ENCODE results near the gene MECP2. TPM values are rescaled to one million over a fixed set of nuclear protein-coding genes. Genes with fewer than 3 reads are reported as not detected.
A peak's percentile ranks its signal among the peaks of the same experiment; 100 is the strongest.

The MECP2 gene
- total and polyA plus RNA-seq, 9 donors, result 17.5 to 24.0 (median 20.7) TPM

- Histone ChIP-seq H3K4me3 (ENCODE audit: low read length) (no peak overlapping the region), H3K36me3 (ENCODE audit: control insufficient read depth, insufficient read depth, low read length) (peaks cover 36% of the 10 kb centered on the region), H3K9me3 (replicated peaks; ENCODE audit: control insufficient read depth, low read depth, low read length) (no peaks in the 10 kb centered on the region), H3K27me3 (ENCODE audit: control insufficient read depth, insufficient read depth, low read length) (peaks cover 69% of the 10 kb centered on the region), H3K4me1 (ENCODE audit: control insufficient read depth, insufficient read depth, low read length) (peaks cover 10% of the 10 kb centered on the region), H3K27ac (ENCODE audit: low read length) (no peak overlapping the region)
- no peak for DNase-seq
- WGBS (ENCODE audit: insufficient coverage), result no CpG with 5 or more reads among the region's 1 CpG
These were observed 69.5 kb downstream of the MECP2 start for GRCh38 chrX:154027986-154028385.

DNA sequence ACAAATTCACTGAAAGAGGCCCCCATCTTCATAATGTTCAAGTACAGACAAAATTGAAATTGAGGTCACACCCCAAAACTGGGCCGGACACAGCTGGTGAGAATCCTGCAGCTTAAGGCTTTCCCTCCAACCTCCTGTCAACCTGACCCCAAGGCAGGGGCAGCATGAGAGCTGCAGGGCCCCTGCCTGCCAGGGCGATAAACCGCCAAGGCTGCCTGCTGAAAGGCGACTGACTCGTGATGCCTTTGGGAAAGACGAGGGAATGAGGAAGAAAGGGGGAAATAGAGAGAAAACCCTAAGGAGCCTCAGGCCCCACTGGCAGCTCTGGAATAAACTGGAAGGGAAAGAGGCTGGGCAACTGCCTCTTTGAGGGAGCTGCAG, 70.5 kb downstream of the MECP2 start:
- no peak overlapping the region for H3K27ac ChIP-seq (ENCODE audit: low read length)
- 70% methylated on average over 6 of the region's 6 CpGs for WGBS (ENCODE audit: insufficient coverage)
- peaks cover 10% of the 10 kb centered on the region for H3K4me1 ChIP-seq (ENCODE audit: control insufficient read depth, insufficient read depth, low read length)
- no peaks in the 10 kb centered on the region for H3K9me3 ChIP-seq (replicated peaks; ENCODE audit: control insufficient read depth, low read depth, low read length)
- no peak for DNase-seq
- H3K36me3 ChIP-seq (ENCODE audit: control insufficient read depth, insufficient read depth, low read length), result peaks cover 28% of the 10 kb centered on the region
- H3K4me3 ChIP-seq (ENCODE audit: low read length), result no peak overlapping the region
- peaks cover 71% of the 10 kb centered on the region for H3K27me3 ChIP-seq (ENCODE audit: control insufficient read depth, insufficient read depth, low read length)

DNA sequence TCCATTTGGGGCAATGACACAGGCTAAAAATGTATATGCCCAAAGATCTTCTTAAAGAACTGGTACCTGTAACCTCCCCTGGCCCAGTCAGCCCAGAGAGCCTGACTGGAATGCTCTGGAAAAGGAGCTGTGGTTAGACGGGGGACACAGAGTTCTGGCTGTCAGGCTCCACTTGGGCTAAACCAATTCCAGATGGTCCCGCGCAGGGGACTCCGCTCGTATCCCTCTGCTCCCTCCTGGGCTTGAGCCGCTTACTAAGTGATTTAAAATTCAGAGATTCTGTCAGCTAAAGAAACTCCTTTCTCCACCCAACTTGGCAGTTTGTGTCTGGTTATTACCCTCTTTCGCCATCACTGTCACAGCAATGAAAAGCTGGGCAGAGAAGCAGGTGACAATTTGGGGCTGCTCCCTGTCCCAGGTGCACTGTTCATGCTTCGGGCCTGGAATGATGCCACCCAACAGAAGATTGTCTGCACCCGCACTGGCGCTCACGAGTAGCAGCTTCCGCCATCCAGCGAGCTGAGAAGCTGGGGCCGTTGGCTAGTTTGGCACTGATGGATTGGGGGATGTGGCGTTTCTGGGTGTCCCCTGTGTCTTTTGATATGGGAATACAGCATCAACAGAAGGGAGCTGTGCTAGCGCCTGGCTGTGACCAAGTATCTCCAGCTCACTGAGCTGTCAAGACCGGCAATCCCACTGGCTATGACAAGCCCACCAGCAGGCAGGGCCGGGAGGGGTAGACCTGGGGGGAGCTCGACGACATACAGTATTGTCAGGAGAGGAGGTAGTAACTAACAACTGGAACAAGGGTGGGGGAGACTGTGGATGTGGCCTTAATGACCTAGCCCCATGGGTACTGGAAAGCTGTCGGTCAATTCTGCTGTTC, 71.1 kb downstream of the MECP2 start:
- H3K4me1 ChIP-seq (ENCODE audit: control insufficient read depth, insufficient read depth, low read length), result peaks cover 10% of the 10 kb centered on the region
- H3K4me3 ChIP-seq (ENCODE audit: low read length), result no peak overlapping the region
- peaks cover 67% of the 10 kb centered on the region for H3K27me3 ChIP-seq (ENCODE audit: control insufficient read depth, insufficient read depth, low read length)
- DNase-seq, result no peak
- WGBS (ENCODE audit: insufficient coverage), result 54% methylated on average over 12 of the region's 21 CpGs
- H3K9me3 ChIP-seq (replicated peaks; ENCODE audit: control insufficient read depth, low read depth, low read length), result no peaks in the 10 kb centered on the region
- H3K27ac ChIP-seq (ENCODE audit: low read length), result no peak overlapping the region
- peaks cover 23% of the 10 kb centered on the region for H3K36me3 ChIP-seq (ENCODE audit: control insufficient read depth, insufficient read depth, low read length)

- no peak overlapping the region for H3K4me3 ChIP-seq (ENCODE audit: low read length)
- no peak for DNase-seq
- no peak overlapping the region for H3K27ac ChIP-seq (ENCODE audit: low read length)
- WGBS (ENCODE audit: insufficient coverage), result 78% methylated on average over 3 of the region's 8 CpGs
- no peaks in the 10 kb centered on the region for H3K9me3 ChIP-seq (replicated peaks; ENCODE audit: control insufficient read depth, low read depth, low read length)
- peaks cover 70% of the 10 kb centered on the region for H3K27me3 ChIP-seq (ENCODE audit: control insufficient read depth, insufficient read depth, low read length)
- H3K36me3 ChIP-seq (ENCODE audit: control insufficient read depth, insufficient read depth, low read length), result peaks cover 15% of the 10 kb centered on the region
- peaks cover 21% of the 10 kb centered on the region for H3K4me1 ChIP-seq (ENCODE audit: control insufficient read depth, insufficient read depth, low read length)
These were observed 72.3 kb downstream of the MECP2 start for GRCh38 chrX:154025230-154025629.

GRCh38 chrX:154024271-154024670, 73.2 kb downstream of the MECP2 start:
- Histone ChIP-seq H3K4me3 (ENCODE audit: low read length) (no peak overlapping the region), H3K27me3 (ENCODE audit: control insufficient read depth, insufficient read depth, low read length) (peaks cover 66% of the 10 kb centered on the region), H3K4me1 (ENCODE audit: control insufficient read depth, insufficient read depth, low read length) (peaks cover 21% of the 10 kb centered on the region), H3K27ac (ENCODE audit: low read length) (no peak overlapping the region), H3K9me3 (replicated peaks; ENCODE audit: control insufficient read depth, low read depth, low read length) (no peaks in the 10 kb centered on the region), H3K36me3 (ENCODE audit: control insufficient read depth, insufficient read depth, low read length) (peaks cover 11% of the 10 kb centered on the region)
- 83% methylated on average over 15 of the region's 15 CpGs for WGBS (ENCODE audit: insufficient coverage)
- DNase-seq, result no peak

DNA sequence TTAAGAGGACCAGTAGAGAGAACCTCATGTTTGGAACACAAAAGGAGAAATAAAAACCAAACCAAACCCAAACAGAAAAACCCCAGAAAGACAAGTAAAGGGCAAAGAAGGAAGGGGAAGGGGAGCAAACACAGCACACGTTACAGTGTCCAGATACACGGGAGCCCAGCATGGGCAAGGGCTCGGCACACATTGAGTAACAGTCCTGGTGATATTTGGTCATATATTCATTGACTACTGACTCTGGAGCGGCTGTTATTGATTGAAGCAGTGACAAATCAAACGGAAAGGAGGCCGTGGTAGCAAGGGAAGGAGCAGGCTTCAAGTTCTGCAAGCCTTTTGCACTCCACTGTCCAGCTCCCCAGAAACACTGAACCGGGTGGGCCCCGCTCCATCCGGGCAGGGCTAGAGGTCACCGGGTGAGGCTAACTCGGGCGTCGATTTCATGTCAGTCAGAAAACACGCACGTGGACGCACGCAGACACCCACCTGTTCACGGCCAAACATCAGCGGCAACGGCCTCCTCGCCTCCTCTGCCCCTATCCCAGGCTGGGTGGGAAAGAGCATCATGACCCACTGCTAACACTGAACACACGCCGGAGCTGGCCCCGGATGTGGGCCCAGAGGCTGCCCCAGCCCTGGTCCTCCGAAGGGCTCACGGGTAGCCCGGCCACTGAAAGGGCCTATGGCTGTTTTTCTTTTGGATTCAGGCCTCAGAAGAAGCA, 74.1 kb downstream of the MECP2 start:
- Histone ChIP-seq H3K27me3 (ENCODE audit: control insufficient read depth, insufficient read depth, low read length) (peaks cover 63% of the 10 kb centered on the region), H3K4me1 (ENCODE audit: control insufficient read depth, insufficient read depth, low read length) (peaks cover 28% of the 10 kb centered on the region), H3K9me3 (replicated peaks; ENCODE audit: control insufficient read depth, low read depth, low read length) (no peaks in the 10 kb centered on the region), H3K27ac (ENCODE audit: low read length) (no peak overlapping the region), H3K36me3 (ENCODE audit: control insufficient read depth, insufficient read depth, low read length) (peaks cover 4% of the 10 kb centered on the region), H3K4me3 (ENCODE audit: low read length) (no peak overlapping the region)
- WGBS (ENCODE audit: insufficient coverage), result 76% methylated on average over 24 of the region's 27 CpGs
- DNase-seq, result no peak

DNA sequence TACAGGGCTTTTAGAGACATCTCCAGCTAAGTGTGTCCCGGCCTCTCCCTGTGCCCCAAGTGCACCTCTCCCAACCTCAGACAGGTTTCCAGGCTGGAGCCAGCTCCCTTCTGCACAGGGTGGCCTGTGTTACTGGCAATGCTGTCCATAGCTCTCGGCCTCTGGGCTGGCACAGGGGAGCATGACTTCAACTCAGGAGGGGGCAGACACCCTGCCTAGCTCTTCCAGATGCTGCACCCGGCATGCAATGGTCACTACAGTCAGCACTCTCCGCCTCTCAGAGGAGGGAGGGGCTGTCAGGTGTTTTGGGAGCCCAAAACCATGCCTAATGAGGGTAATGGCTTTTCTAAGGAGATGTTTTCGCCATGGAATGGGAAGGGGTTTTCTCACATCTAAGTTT, 75.4 kb downstream of the MECP2 start:
- 54% methylated on average over 3 of the region's 5 CpGs for WGBS (ENCODE audit: insufficient coverage)
- Histone ChIP-seq H3K27ac (ENCODE audit: low read length) (no peak overlapping the region), H3K9me3 (replicated peaks; ENCODE audit: control insufficient read depth, low read depth, low read length) (no peaks in the 10 kb centered on the region), H3K36me3 (ENCODE audit: control insufficient read depth, insufficient read depth, low read length) (peaks cover 7% of the 10 kb centered on the region), H3K4me3 (ENCODE audit: low read length) (no peak overlapping the region), H3K4me1 (ENCODE audit: control insufficient read depth, insufficient read depth, low read length) (peaks cover 31% of the 10 kb centered on the region), H3K27me3 (ENCODE audit: control insufficient read depth, insufficient read depth, low read length) (peaks cover 58% of the 10 kb centered on the region)
- no peak for DNase-seq

GRCh38 chrX:154021131-154021611, 76.3 kb downstream of the MECP2 start:
- DNase-seq, result no peak
- WGBS (ENCODE audit: insufficient coverage), result 59% methylated on average over 8 of the region's 11 CpGs
- Histone ChIP-seq H3K9me3 (replicated peaks; ENCODE audit: control insufficient read depth, low read depth, low read length) (no peaks in the 10 kb centered on the region), H3K4me1 (ENCODE audit: control insufficient read depth, insufficient read depth, low read length) (peaks cover 26% of the 10 kb centered on the region), H3K27ac (ENCODE audit: low read length) (peak overlapping the region; percentile 74), H3K4me3 (ENCODE audit: low read length) (no peak overlapping the region), H3K27me3 (ENCODE audit: control insufficient read depth, insufficient read depth, low read length) (peaks cover 56% of the 10 kb centered on the region), H3K36me3 (ENCODE audit: control insufficient read depth, insufficient read depth, low read length) (peaks cover 16% of the 10 kb centered on the region)

DNA sequence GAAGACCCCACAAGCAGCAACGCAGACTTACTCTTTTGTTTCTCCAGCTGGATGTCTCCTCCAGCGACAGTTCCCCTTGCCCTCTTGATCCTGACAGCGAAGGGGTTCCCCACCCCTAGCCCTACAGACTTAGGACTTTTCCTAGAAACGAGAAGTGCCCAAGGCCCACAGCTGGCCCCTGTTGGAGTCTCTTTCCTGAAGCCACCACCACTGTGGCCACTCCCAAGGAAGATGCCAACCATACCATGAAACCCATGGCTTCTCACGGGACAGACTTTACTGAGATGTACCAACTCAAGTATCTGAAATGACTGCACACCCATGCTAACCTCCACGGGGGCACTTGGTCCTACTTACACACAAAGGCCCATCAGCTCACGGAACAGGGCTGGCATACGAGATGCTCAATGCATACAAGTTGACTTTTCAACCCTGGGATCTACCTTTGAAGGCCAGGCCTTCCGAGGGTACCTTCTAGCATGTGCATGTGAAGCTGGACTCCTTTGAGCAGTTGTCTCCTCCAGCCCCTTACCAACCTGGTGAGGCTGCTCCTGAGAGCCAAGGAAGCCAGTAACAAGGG, 76.9 kb downstream of the MECP2 start:
- Histone ChIP-seq H3K9me3 (replicated peaks; ENCODE audit: control insufficient read depth, low read depth, low read length) (no peaks in the 10 kb centered on the region), H3K27me3 (ENCODE audit: control insufficient read depth, insufficient read depth, low read length) (peaks cover 55% of the 10 kb centered on the region), H3K27ac (ENCODE audit: low read length) (peak overlapping the region; percentile 74), H3K36me3 (ENCODE audit: control insufficient read depth, insufficient read depth, low read length) (peaks cover 20% of the 10 kb centered on the region), H3K4me1 (ENCODE audit: control insufficient read depth, insufficient read depth, low read length) (peaks cover 23% of the 10 kb centered on the region), H3K4me3 (ENCODE audit: low read length) (peak overlapping the region; percentile 55)
- DNase-seq, result no peak
- WGBS (ENCODE audit: insufficient coverage), result 54% methylated on average over 8 of the region's 9 CpGs
